Heart left ventricle (tissue), 13 donors: Measurements from ENCODE around the gene STK26.

Source experiments
- POLR2A ChIP-seq, 2 donors: fragments of 450-650 bp; IDR thresholded peaks; one replicate each; pipeline ENCODE4 v1.6.1; 2017; ENCODE audit warnings: antibody characterized with exemption in 2 of 2, mild to moderate bottlenecking in 2 of 2, moderate library complexity in 2 of 2
- TF ChIP-seq, protein P1 (sequence below), 12 donors: fragments of 200-600 bp; sonication (generic) in 4 of 12; IDR thresholded peaks; one replicate each; pipeline versions ENCODE4 v1.5.0 to v1.8.0; 2018 to 2022; ENCODE audit warnings: antibody characterized with exemption in 12 of 12, mild to moderate bottlenecking in 5 of 12
- donor health status: ischemic (EF 13 %, LVEDD 7.1; RV severe dilation, severe dysfunction).
- donor health status: DM: no; HTN: yes; CAD: no.
- donor health status: DM: no; HTN: no; CAD: no.
- donor health status: ischemic (EF 25% LVEDD 6.9; RV normal size, moderate dysfunction).
- donor health status: ischemic (EF 25% LVEDD 5.7; RV mildly dilated, moderate dysfunction).
- donor health status: ischemic (EF 35%, LVEDD 5.7; RV mildly dilated, moderate dysfunction).
- donor health status: nonischemic (EF 11% LVEDD 7.7; RV severe dilation, severe dysfunction).
- donor health status: DM: yes; HTN: yes; CAD: no.
- donor health status: PGD.
- donor health status: ischemic (EF 29% LVEDD 5.4; RV normal size, mild dysfunction).
- donor health status: nonischemic (EF 23%, LVEDD 6.1; RV moderate dilation, normal function).

DNA sequence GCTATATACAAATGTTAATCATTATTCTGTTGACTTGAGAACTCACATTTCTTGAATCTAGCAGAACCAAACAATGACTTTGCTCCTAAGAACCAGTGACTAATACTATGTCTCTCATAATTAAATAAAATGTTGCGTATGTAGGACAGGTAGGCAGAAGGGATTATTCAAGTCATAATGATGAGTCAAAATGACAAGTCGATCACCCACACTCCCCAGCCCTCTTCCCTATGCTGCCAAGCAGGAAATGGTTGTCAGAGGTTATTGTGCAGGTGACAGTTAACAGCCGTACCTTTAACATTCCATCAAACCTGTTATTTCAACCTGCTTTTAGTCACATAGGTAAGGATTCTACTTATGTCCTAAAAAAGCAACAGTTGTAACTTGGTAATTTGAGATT is 22.0 kb upstream of the STK26 start:
- TF ChIP-seq, protein P1, sequence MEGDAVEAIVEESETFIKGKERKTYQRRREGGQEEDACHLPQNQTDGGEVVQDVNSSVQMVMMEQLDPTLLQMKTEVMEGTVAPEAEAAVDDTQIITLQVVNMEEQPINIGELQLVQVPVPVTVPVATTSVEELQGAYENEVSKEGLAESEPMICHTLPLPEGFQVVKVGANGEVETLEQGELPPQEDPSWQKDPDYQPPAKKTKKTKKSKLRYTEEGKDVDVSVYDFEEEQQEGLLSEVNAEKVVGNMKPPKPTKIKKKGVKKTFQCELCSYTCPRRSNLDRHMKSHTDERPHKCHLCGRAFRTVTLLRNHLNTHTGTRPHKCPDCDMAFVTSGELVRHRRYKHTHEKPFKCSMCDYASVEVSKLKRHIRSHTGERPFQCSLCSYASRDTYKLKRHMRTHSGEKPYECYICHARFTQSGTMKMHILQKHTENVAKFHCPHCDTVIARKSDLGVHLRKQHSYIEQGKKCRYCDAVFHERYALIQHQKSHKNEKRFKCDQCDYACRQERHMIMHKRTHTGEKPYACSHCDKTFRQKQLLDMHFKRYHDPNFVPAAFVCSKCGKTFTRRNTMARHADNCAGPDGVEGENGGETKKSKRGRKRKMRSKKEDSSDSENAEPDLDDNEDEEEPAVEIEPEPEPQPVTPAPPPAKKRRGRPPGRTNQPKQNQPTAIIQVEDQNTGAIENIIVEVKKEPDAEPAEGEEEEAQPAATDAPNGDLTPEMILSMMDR (IDR thresholded peaks at IDR 0.05): no peak
- no peak for TF ChIP-seq POLR2A (IDR thresholded peaks at IDR 0.05)
